Neuronal stem cell (in vitro differentiated cells): ENCODE results near the gene ENTR1.

Experiments
- DNase-seq: peaks from one replicate; pipeline ENCODE4 v3.0.0-alpha.2; 2013; ENCODE audit warnings: low spot score
- H2AFZ ChIP-seq: one replicate; pipeline ENCODE4 v1.6.1; 2013; ENCODE audit warnings: mild to moderate bottlenecking, low read length, inconsistent platforms
- H2AK5ac ChIP-seq: 2 replicates; pipeline ENCODE4 v1.6.1; 2013; ENCODE audit warnings: low read depth, mild to moderate bottlenecking, inconsistent platforms, low read length, moderate library complexity, mixed read lengths
- H2BK120ac ChIP-seq: 2 replicates; pipeline ENCODE4 v1.6.1; 2013; ENCODE audit warnings: low read depth, mild to moderate bottlenecking, inconsistent platforms, low read length, moderate library complexity, mixed read lengths
- H2BK12ac ChIP-seq: one replicate; pipeline ENCODE4 v1.6.1; 2013; ENCODE audit warnings: low read length, inconsistent platforms
- H2BK15ac ChIP-seq: 2 replicates; pipeline ENCODE4 v1.6.1; 2013; ENCODE audit warnings: mild to moderate bottlenecking, low read length, inconsistent platforms, mixed read lengths
- H2BK5ac ChIP-seq: one replicate; pipeline ENCODE4 v1.6.1; 2013; ENCODE audit warnings: inconsistent platforms, mild to moderate bottlenecking, low read length, moderate library complexity
- H3K14ac ChIP-seq: one replicate; pipeline ENCODE4 v1.6.1; 2013; ENCODE audit warnings: low read length, inconsistent platforms
- H3K18ac ChIP-seq: 2 replicates; pipeline ENCODE4 v1.6.1; 2013; ENCODE audit warnings: low read length, inconsistent platforms
- H3K23ac ChIP-seq: 2 replicates; pipeline ENCODE4 v1.6.1; 2013; ENCODE audit warnings: low read depth, mild to moderate bottlenecking, mixed read lengths, low read length, inconsistent platforms; ENCODE audit not compliant: poor library complexity
- H3K27ac ChIP-seq: replicated peaks from 3 replicates; pipeline ENCODE4 v1.5.1; 2013; ENCODE audit warnings: low read length, inconsistent platforms
- H3K27me3 ChIP-seq, 3 experiments: 2 replicates each; pipeline ENCODE4 v1.6.1; 2013; ENCODE audit warnings: low read length in 3 of 3, mild to moderate bottlenecking in 2 of 3, inconsistent platforms in 1 of 3, low read depth in 1 of 3, mixed read lengths in 1 of 3, moderate library complexity in 1 of 3; ENCODE audit not compliant: control insufficient read depth in 3 of 3, insufficient read depth in 3 of 3
- H3K36me3 ChIP-seq, 2 donors: replicated peaks in 1 of 2; 2 replicates each; pipeline ENCODE4 v1.6.1; 2013; ENCODE audit warnings: low read length in 2 of 2; ENCODE audit not compliant: control insufficient read depth in 2 of 2, insufficient read depth in 2 of 2
- H3K4ac ChIP-seq: 2 replicates; pipeline ENCODE4 v1.6.1; 2013; ENCODE audit warnings: inconsistent platforms, mild to moderate bottlenecking, low read length, moderate library complexity
- H3K4me1 ChIP-seq, 2 donors: 1 replicate in 1 of 2; 2 replicates in 1 of 2; pipeline ENCODE4 v1.6.1; 2013; ENCODE audit warnings: low read length in 2 of 2, low read depth in 1 of 2; ENCODE audit not compliant: control insufficient read depth in 2 of 2, insufficient read depth in 1 of 2
- H3K4me2 ChIP-seq: one replicate; pipeline ENCODE4 v1.6.1; 2013; ENCODE audit warnings: mild to moderate bottlenecking, low read length, inconsistent platforms; ENCODE audit not compliant: insufficient read depth, poor library complexity, severe bottlenecking
- H3K4me3 ChIP-seq, 2 donors: 2 replicates each; pipeline ENCODE4 v1.5.1; 2013; ENCODE audit warnings: low read length in 2 of 2, mild to moderate bottlenecking in 2 of 2, inconsistent platforms in 1 of 2, moderate library complexity in 1 of 2
- H3K79me1 ChIP-seq: one replicate; pipeline ENCODE4 v1.6.1; 2013; ENCODE audit warnings: low read depth, mild to moderate bottlenecking, inconsistent platforms, low read length, moderate library complexity
- H3K9ac ChIP-seq: one replicate; pipeline ENCODE4 v1.6.1; 2013; ENCODE audit warnings: mild to moderate bottlenecking, low read depth, low read length, inconsistent platforms; ENCODE audit not compliant: poor library complexity
- H3K9me3 ChIP-seq, 2 donors: replicated peaks in 1 of 2; 2 replicates each; pipeline versions ENCODE3 to v1.6.1; 2013; ENCODE audit warnings: low read length in 2 of 2, mild to moderate bottlenecking in 2 of 2, inconsistent platforms in 1 of 2, low read depth in 1 of 2, mixed read lengths in 1 of 2, moderate library complexity in 1 of 2; ENCODE audit not compliant: control insufficient read depth in 2 of 2, insufficient read depth in 1 of 2
- H4K8ac ChIP-seq: one replicate; pipeline ENCODE4 v1.6.1; 2013; ENCODE audit warnings: low read depth, mild to moderate bottlenecking, inconsistent platforms, low read length, moderate library complexity
- H4K91ac ChIP-seq: one replicate; pipeline ENCODE4 v1.6.1; 2013; ENCODE audit warnings: low read length, low read depth, mild to moderate bottlenecking, inconsistent platforms; ENCODE audit not compliant: poor library complexity
- WGBS, 2 donors: extraction: QIAGEN DNeasy Blood & Tissue Kit; methylation state at CpG; one replicate each; pipeline ENCODE4 v1.1.7; 2013; ENCODE audit warnings: missing lambda C conversion rate in 2 of 2, mixed read lengths in 1 of 2; ENCODE audit not compliant: insufficient read length in 2 of 2, insufficient replicate concordance in 1 of 2; ENCODE audit errors: extremely low coverage in 2 of 2; 5-methylcytosine and 5-hydroxymethylcytosine counted together

Gene ENTR1

GRCh38 chr9:136455043-136456002 is 44.9 kb upstream of the ENTR1 start:
- no peak overlapping the region for H2BK15ac ChIP-seq
- no peak overlapping the region for H4K91ac ChIP-seq
- no peak overlapping the region for H2AK5ac ChIP-seq
- DNase-seq: no peak
- H3K23ac ChIP-seq: no peak overlapping the region
- no peak overlapping the region for H3K4me2 ChIP-seq
- H3K9ac ChIP-seq: peak overlapping the region; percentile 30
- no peaks in the 10 kb centered on the region for H3K4me1 ChIP-seq
- peak overlapping the region in 1 of 2 donors; percentile 37 for H3K4me3 ChIP-seq
- WGBS, 2 donors: no CpG with 5 or more reads among the region's 43 CpGs
- no peak overlapping the region for H4K8ac ChIP-seq
- no peak overlapping the region for H3K18ac ChIP-seq
- H3K9me3 ChIP-seq: no peaks in the 10 kb centered on the region
- no peak overlapping the region for H3K27ac ChIP-seq
- H3K36me3 ChIP-seq: peaks cover 61 to 89% of the 10 kb centered on the region in 2 donors
- no peaks in the 10 kb centered on the region for H3K27me3 ChIP-seq
- no peak overlapping the region for H2BK5ac ChIP-seq
- no peak overlapping the region for H2BK12ac ChIP-seq
- no peak overlapping the region for H2BK120ac ChIP-seq
- H3K79me1 ChIP-seq: peaks cover 3% of the 10 kb centered on the region
- H3K14ac ChIP-seq: no peak overlapping the region
- no peak overlapping the region for H2AFZ ChIP-seq
- no peak overlapping the region for H3K4ac ChIP-seq

DNA sequence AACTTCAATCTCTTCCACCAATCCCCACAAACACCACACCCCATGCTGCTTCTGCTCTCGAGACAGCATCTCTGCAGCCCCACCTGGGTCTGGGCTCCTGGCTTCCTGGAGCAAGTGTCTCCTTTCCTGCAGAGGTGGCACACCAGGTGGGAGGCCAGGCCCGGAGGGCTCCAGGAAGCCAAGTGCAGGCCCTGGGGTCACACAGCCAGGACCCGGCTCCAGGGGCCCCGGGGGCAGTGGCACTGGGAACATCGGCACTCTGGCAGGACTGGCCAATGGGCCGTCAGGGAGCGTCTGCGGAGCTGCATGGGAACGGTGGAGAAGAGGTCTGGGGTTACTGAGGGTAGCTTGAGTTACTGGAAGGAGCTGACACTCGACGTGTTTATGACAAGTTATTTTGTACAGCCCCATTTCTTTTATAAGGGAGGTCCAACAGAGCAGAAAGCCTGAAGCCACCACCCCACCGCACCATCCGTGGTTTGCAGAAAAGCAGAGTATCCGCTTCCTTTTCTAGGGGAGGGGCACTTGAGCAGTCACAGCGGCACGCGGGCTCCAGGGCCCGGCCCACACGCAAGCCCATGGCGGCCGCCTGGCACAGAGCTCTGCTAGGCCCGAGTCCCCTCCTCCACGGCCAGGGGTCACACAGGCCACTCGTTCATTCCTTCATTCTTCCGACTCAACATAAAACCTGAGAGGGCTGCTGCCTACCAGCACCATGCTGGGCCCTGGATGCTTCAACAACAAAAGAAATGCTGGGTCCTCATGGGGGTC is 43.8 kb upstream of the ENTR1 start:
- no peak overlapping the region for H3K27ac ChIP-seq
- no peaks in the 10 kb centered on the region for H3K27me3 ChIP-seq
- H2AFZ ChIP-seq: no peak overlapping the region
- peaks cover 2% of the 10 kb centered on the region for H3K79me1 ChIP-seq
- H4K8ac ChIP-seq: no peak overlapping the region
- H2BK12ac ChIP-seq: no peak overlapping the region
- no peak overlapping the region for H2AK5ac ChIP-seq
- no peaks in the 10 kb centered on the region for H3K4me1 ChIP-seq
- H3K9me3 ChIP-seq: no peaks in the 10 kb centered on the region
- H4K91ac ChIP-seq: no peak overlapping the region
- DNase-seq: no peak
- peaks cover 57 to 90% of the 10 kb centered on the region in 2 donors for H3K36me3 ChIP-seq
- H3K23ac ChIP-seq: no peak overlapping the region
- H2BK15ac ChIP-seq: no peak overlapping the region
- WGBS, 2 donors: no CpG with 5 or more reads among the region's 25 CpGs
- H2BK5ac ChIP-seq: no peak overlapping the region
- no peak overlapping the region for H3K18ac ChIP-seq
- no peak overlapping the region for H3K9ac ChIP-seq
- H2BK120ac ChIP-seq: no peak overlapping the region
- H3K4me3 ChIP-seq: no peak overlapping the region
- H3K4me2 ChIP-seq: no peak overlapping the region
- H3K14ac ChIP-seq: no peak overlapping the region
- no peak overlapping the region for H3K4ac ChIP-seq

DNA sequence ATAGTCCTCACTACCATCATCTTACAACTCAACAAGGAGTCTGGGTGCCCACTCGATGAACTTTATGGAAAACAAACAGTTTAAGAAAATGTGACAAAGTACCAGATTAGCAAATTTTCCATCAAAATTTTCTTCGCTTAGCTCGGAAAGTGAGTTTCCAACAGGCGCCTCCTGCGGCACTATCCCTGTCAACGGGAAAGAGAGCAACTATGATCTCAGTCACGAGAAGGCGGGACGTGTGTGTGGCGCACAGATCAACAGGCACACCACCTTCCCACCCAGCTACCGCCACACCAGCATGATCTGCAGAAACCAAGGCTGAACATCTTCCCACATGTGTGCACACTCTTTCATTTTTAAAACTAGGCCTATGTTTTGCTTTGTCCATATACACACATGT is 42.9 kb upstream of the ENTR1 start:
- Histone ChIP-seq H4K8ac (no peak overlapping the region), H4K91ac (no peak overlapping the region), H3K18ac (no peak overlapping the region), H3K9me3 (no peaks in the 10 kb centered on the region), H3K14ac (no peak overlapping the region), H2AFZ (no peak overlapping the region), H3K9ac (no peak overlapping the region), H2BK120ac (no peak overlapping the region), H3K4me2 (no peak overlapping the region), H3K23ac (peak overlapping the region; percentile 91), H3K79me1 (peaks cover 2% of the 10 kb centered on the region), H2BK15ac (no peak overlapping the region), H3K4me3 (no peak overlapping the region), H2AK5ac (no peak overlapping the region), H2BK12ac (no peak overlapping the region), H3K27me3 (no peaks in the 10 kb centered on the region), H3K27ac (no peak overlapping the region), H3K4me1 (no peaks in the 10 kb centered on the region), H2BK5ac (no peak overlapping the region), H3K36me3 (peaks cover 60 to 90% of the 10 kb centered on the region in 2 donors), H3K4ac (no peak overlapping the region)
- whole genome bisulfite sequencing, 2 donors: no CpG with 5 or more reads among the region's 11 CpGs
- no peak for DNase-seq
